ENCODE measurements around the gene TMEM254.

DNA sequence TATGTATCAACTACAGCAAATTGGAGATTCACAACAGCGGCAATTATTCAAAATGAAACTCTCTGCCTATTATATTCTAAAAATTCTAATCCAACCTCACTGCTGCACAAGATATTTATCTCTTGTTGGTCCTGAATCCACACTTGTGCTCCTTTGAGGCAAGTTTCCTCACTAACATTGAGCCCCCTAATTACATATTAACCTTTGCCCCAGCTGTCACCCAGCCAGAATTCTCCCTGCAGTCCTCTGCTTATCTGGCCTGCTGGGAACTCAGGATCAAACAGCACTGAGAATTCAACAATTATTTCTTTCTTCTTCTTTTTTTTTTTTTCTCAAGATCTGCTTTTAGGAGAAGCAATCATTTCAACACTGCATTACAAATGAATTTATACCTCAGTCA, 32.5 kb downstream of the TMEM254 start:
- TF ChIP-seq POLR2AphosphoS5 (IDR thresholded peaks at IDR 0.05): no peak
- TF ChIP-seq, protein P1, sequence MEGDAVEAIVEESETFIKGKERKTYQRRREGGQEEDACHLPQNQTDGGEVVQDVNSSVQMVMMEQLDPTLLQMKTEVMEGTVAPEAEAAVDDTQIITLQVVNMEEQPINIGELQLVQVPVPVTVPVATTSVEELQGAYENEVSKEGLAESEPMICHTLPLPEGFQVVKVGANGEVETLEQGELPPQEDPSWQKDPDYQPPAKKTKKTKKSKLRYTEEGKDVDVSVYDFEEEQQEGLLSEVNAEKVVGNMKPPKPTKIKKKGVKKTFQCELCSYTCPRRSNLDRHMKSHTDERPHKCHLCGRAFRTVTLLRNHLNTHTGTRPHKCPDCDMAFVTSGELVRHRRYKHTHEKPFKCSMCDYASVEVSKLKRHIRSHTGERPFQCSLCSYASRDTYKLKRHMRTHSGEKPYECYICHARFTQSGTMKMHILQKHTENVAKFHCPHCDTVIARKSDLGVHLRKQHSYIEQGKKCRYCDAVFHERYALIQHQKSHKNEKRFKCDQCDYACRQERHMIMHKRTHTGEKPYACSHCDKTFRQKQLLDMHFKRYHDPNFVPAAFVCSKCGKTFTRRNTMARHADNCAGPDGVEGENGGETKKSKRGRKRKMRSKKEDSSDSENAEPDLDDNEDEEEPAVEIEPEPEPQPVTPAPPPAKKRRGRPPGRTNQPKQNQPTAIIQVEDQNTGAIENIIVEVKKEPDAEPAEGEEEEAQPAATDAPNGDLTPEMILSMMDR (IDR thresholded peaks at IDR 0.05): no peak

Data from prostate gland (tissue), 2 donors.